ENCODE data around the gene ACVR1.
A peak's percentile ranks its signal among the peaks of the same experiment; 100 is the strongest.

The ACVR1 gene

DNA sequence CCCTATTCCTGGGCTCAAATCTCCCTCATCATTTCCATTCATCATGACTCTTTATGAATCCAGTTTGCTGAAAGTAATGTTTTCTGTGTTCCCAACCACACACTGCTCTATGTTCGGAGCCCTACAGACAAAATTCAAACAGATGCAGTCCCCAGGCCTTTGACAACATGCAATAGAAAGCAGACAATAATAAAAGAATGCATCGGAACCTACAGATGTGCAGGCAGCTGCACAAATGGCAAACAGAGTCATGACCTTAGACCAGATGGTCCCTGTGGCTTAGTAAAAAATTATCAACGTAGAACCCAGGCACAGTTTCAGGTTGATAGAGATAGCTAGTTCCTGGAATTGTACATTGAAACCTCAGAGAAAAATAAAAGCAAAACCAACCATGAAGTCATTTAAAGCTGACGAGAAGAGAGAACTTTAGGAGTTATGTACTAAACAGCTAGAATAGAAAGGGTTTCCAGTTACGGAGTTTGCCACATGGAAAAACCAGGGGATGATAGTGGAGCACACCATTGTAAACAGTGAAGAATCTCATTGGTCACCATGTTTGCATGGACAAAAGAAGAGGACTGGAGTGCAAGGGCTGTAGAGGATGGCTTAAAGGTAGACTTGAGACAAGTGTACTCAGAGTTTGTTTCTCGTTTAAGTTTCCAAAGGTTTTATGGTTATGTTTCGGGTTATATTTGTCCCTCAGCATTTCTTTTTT lies 23.2 kb upstream of the ACVR1 start:
- in situ Hi-C loops (cut with HindIII; ENCODE audit: low pct_ligation_motif_present, low sequenced_read_pairs): no loop called here
- Histone ChIP-seq H3K27ac (no peak overlapping the region), H3K27me3 (replicated peaks) (no peaks in the 10 kb centered on the region), H3K4me3 (ENCODE audit: low read depth, low read length) (no peak overlapping the region), H3K36me3 (replicated peaks) (no peaks in the 10 kb centered on the region)
- DNase-seq: no peak
- no peak for TF ChIP-seq CTCF (IDR thresholded peaks at IDR 0.05; ENCODE audit: low read depth, low read length, missing control alignments)

DNA sequence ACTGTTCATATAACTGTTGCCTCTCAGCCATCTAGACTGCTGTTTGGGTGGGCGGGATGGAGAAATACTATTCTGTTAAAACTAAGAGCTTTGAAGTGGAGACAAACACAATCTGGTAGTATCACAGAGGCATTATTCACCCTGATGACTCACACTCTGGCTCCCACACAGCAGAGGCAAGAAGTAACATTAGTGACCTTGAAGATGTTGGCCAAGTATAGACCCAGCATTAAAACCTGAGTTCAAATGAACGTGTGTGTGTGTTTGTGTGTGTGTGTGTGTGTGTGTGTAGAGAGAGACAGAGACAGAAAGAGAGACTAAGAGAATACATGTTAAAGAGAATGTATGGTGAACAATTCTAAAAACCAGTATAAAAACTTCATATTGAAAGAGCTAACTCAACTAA lies 22.5 kb upstream of the ACVR1 start:
- Histone ChIP-seq H3K4me3 (ENCODE audit: low read depth, low read length) (no peak overlapping the region), H3K27me3 (replicated peaks) (no peaks in the 10 kb centered on the region), H3K27ac (no peak overlapping the region), H3K36me3 (replicated peaks) (no peaks in the 10 kb centered on the region)
- in situ Hi-C loops (cut with HindIII; ENCODE audit: low pct_ligation_motif_present, low sequenced_read_pairs): no loop called here
- peak; percentile 89 for DNase-seq
- no peak for TF ChIP-seq CTCF (IDR thresholded peaks at IDR 0.05; ENCODE audit: low read depth, low read length, missing control alignments)

- Histone ChIP-seq H3K27me3 (replicated peaks) (no peaks in the 10 kb centered on the region), H3K4me3 (ENCODE audit: low read depth, low read length) (no peak overlapping the region), H3K36me3 (replicated peaks) (no peaks in the 10 kb centered on the region), H3K27ac (no peak overlapping the region)
- TF ChIP-seq CTCF (IDR thresholded peaks at IDR 0.05; ENCODE audit: low read depth, low read length, missing control alignments): no peak
- in situ Hi-C loops (cut with HindIII; ENCODE audit: low pct_ligation_motif_present, low sequenced_read_pairs): no loop called here
- DNase-seq: no peak
These were observed 21.2 kb upstream of the ACVR1 start for GRCh38 chr2:157897106-157897971.

GRCh38 chr2:157895531-157895930 lies 19.4 kb upstream of the ACVR1 start:
- in situ Hi-C loops (cut with HindIII; ENCODE audit: low pct_ligation_motif_present, low sequenced_read_pairs): no loop called here
- Histone ChIP-seq H3K4me3 (ENCODE audit: low read depth, low read length) (no peak overlapping the region), H3K27me3 (replicated peaks) (no peaks in the 10 kb centered on the region), H3K27ac (no peak overlapping the region), H3K36me3 (replicated peaks) (no peaks in the 10 kb centered on the region)
- no peak for TF ChIP-seq CTCF (IDR thresholded peaks at IDR 0.05; ENCODE audit: low read depth, low read length, missing control alignments)
- peak; percentile 21 for DNase-seq

DNA sequence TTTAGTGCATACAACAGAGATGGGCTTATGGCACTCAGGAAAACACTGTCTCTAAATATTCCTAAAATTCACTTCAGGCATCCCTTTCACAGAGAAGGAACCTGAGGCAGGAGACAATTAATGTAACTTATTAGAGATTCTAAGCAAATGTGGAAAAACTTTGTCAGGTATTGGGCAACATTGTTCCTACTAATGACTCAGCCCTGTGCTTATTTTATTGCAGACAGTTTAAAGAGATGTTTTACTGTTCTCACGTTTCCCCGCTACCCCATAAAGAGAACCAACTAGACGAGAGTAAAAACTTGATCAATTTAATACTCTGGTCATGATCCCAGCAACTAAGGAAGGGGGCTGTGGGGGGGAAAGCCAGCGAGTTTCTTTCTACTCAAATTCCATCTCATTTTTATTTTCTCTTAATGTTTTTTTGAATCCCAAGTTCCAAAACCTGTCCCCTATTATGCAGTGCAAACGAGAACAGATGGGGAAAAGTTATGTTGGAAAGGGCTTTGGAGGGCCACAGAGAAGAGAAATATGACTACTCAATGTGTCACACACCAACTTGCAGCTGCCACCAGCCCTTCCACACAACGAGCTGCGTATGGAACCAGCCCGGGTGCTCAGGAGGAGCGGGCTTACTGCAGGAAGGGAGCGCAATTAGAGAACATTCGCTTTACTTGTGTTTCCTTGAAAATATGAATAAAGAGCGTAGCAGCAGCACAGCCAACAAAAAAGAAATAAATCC lies 18.7 kb upstream of the ACVR1 start:
- in situ Hi-C loops (cut with HindIII; ENCODE audit: low pct_ligation_motif_present, low sequenced_read_pairs): no loop called here
- Histone ChIP-seq H3K27me3 (replicated peaks) (no peaks in the 10 kb centered on the region), H3K36me3 (replicated peaks) (no peaks in the 10 kb centered on the region), H3K4me3 (ENCODE audit: low read depth, low read length) (no peak overlapping the region), H3K27ac (no peak overlapping the region)
- TF ChIP-seq CTCF (IDR thresholded peaks at IDR 0.05; ENCODE audit: low read depth, low read length, missing control alignments): no peak
- DNase-seq: peak; percentile 20
